HepG2 (cell line): ENCODE results near the gene BOD1L1. TPM values are rescaled to one million over a fixed set of nuclear protein-coding genes. Genes with fewer than 3 reads are reported as not detected.

Source experiments
- ATAC-seq: fragments of 200-7000 bp; cut with Tn5 transposase; 3 replicates; pipeline ENCODE4 v1.9.1; 2020; ENCODE audit warnings: mild to moderate bottlenecking, moderate library complexity
- BruUV-seq: library from RNA; stranded (reverse); fragments of 400-500 nt; replicated peaks from 2 replicates; lab custom pipeline; 2021; lab: Mats Ljungman, UMichigan
- CTCF ChIA-PET: fragments of 300-600 bp; formaldehyde crosslinking; extraction: SDS; loops from one replicate; lab custom pipeline; 2021; ENCODE audit warnings: low total read pairs, inconsistent platforms, low intra/inter-chr PET ratio; lab: Yijun Ruan, JAX
- POLR2A ChIA-PET: fragments of 350-600 bp; sonication (Branson Sonifier 250); formaldehyde crosslinking; loops from one replicate; lab custom pipeline; 2020; ENCODE audit warnings: antibody characterized with exemption, inconsistent platforms; lab: Yijun Ruan, JAX
- DNase-seq: peaks from one replicate; pipeline ENCODE4 v3.0.0-alpha.2; 2015; ENCODE audit warnings: low spot score
- FAIRE-seq: peaks from 3 replicates; lab custom pipeline; 2011; peaks lifted over from hg19 to GRCh38; lab: Jason Lieb, UNC
- H2AFZ ChIP-seq: one replicate; pipeline ENCODE4 v1.6.1; 2011; ENCODE audit warnings: low read length, inconsistent platforms
- H3K27ac ChIP-seq: fragments of 300-600 bp; 3 replicates; pipeline ENCODE4 v1.8.0; 2011; ENCODE audit warnings: mixed run types, mild to moderate bottlenecking, mixed read lengths, low read length, inconsistent platforms; ENCODE audit not compliant: insufficient read depth; ENCODE audit errors: extremely low read length
- H3K27me3 ChIP-seq, 2 experiments: fragments of 200-600 bp in 1 of 2; 2 replicates in 1 of 2; 3 replicates in 1 of 2; pipeline versions ENCODE4 v1.6.0 to v1.8.0; 2011; ENCODE audit warnings: low read length in 2 of 2, mild to moderate bottlenecking in 2 of 2, moderate library complexity in 2 of 2, inconsistent platforms in 1 of 2; ENCODE audit not compliant: insufficient read depth in 2 of 2, control insufficient read depth in 1 of 2
- H3K36me3 ChIP-seq, 2 experiments: fragments of 200-600 bp in 1 of 2; replicated peaks in 1 of 2; 2 replicates in 1 of 2; 3 replicates in 1 of 2; pipeline versions ENCODE4 v1.5.1 to v1.8.0; 2011; ENCODE audit warnings: low read length in 2 of 2, inconsistent platforms in 1 of 2; ENCODE audit not compliant: insufficient read depth in 2 of 2, control insufficient read depth in 1 of 2
- H3K4me1 ChIP-seq: 2 replicates; pipeline ENCODE4 v1.5.1; 2012; ENCODE audit warnings: low read length, inconsistent platforms; ENCODE audit not compliant: insufficient read depth
- H3K4me2 ChIP-seq: 2 replicates; pipeline ENCODE4 v1.6.0; 2011; ENCODE audit warnings: low read depth, low read length, inconsistent platforms
- H3K4me3 ChIP-seq, 3 experiments: fragments of 200-600 bp in 1 of 3; sonication (generic), shearing (Covaris generic) in 1 of 3; replicated peaks in 1 of 3; 2 replicates each; pipeline ENCODE4 v1.5.1; 2011 to 2016; ENCODE audit warnings: low read length in 3 of 3, inconsistent platforms in 2 of 3, low read depth in 2 of 3, mild to moderate bottlenecking in 2 of 3, control low read depth in 1 of 3, mixed read lengths in 1 of 3; ENCODE audit not compliant: insufficient read depth in 1 of 3
- H3K79me2 ChIP-seq: one replicate; pipeline ENCODE4 v1.6.1; 2011; ENCODE audit warnings: low read length, inconsistent platforms; ENCODE audit not compliant: insufficient read depth
- H3K9ac ChIP-seq: 2 replicates; pipeline ENCODE4 v1.6.0; 2011; ENCODE audit warnings: mild to moderate bottlenecking, low read depth, low read length, inconsistent platforms; ENCODE audit not compliant: insufficient read depth
- H3K9me3 ChIP-seq: 2 replicates; pipeline ENCODE4 v1.5.1; 2012; ENCODE audit warnings: mild to moderate bottlenecking, low read length
- H4K20me1 ChIP-seq: 2 replicates; pipeline ENCODE4 v1.6.0; 2011; ENCODE audit warnings: inconsistent platforms, mild to moderate bottlenecking, low read length, moderate library complexity; ENCODE audit not compliant: insufficient read depth
- CBX1 ChIP-seq: IDR thresholded peaks from one replicate; pipeline ENCODE4 v1.6.1; 2016; ENCODE audit warnings: antibody characterized with exemption, low read depth
- KDM5A ChIP-seq: fragments of 200-600 bp; sonication (generic); IDR thresholded peaks from 2 replicates; pipeline ENCODE4 v1.7.0; 2018; ENCODE audit warnings: antibody characterized with exemption, mild to moderate bottlenecking, low read length, borderline replicate concordance
- PRPF4 ChIP-seq: fragments of 200-400 bp; formaldehyde crosslinking; IDR thresholded peaks from 2 replicates; pipeline ENCODE4 v1.6.1; 2016; ENCODE audit warnings: low read length, low read depth; ENCODE audit not compliant: poor library complexity, severe bottlenecking
- SALL1 ChIP-seq: sonication (generic); formaldehyde crosslinking; IDR thresholded peaks from 2 replicates; pipeline ENCODE4 v1.8.0; 2022; ENCODE audit warnings: mild to moderate bottlenecking, missing genetic modification reagents
- ZNF12 ChIP-seq: sonication (generic); formaldehyde crosslinking; IDR thresholded peaks from 2 replicates; pipeline ENCODE4 v1.5.0; 2020; ENCODE audit warnings: missing genetic modification reagents
- ZNF367 ChIP-seq: sonication (generic); formaldehyde crosslinking; IDR thresholded peaks from 2 replicates; pipeline ENCODE4 v1.4.0; 2020; ENCODE audit warnings: missing genetic modification reagents, borderline replicate concordance
- ZNF572 ChIP-seq: sonication (generic); formaldehyde crosslinking; IDR thresholded peaks from 2 replicates; pipeline ENCODE4 v1.5.1; 2020; ENCODE audit warnings: mild to moderate bottlenecking, missing genetic modification reagents
- WGBS: methylation state at CpG from one replicate; pipeline ENCODE4 v1.1.6; 2017; ENCODE audit warnings: low lambda C conversion rate; 5-methylcytosine and 5-hydroxymethylcytosine counted together
- in situ Hi-C: cut with HindIII; loops from 2 replicates; pipeline ENCODE4 v1.10.0; 2017; ENCODE audit warnings: low pct_unique_long_range_greater_than_20kb; ENCODE audit not compliant: extremely low pct_ligation_motif_present
- intact Hi-C: fragments of 100-400 bp; cut with micrococcal nuclease; formaldehyde crosslinking; loops from one replicate; pipeline ENCODE4 v1.10.0; 2022; ENCODE audit not compliant: unreplicated experiment
- polyA plus RNA-seq, 8 experiments: library from polyadenylated mRNA; depleted of rRNA in 3 of 8; stranded (reverse) in 7 of 8; unstranded in 1 of 8; fragments of >200 nt; fragmentation: Illumina TruSeq in 4 of 8; extraction: Trizol in 4 of 8; gene quantifications; 2 replicates each; pipeline versions ENCODE4 v1.2.1 to v1.2.3, GENCODE V29; 2011 to 2016; ENCODE audit warnings: low read depth in 4 of 8, missing spikeins in 1 of 8, mixed read lengths in 1 of 8; ENCODE audit not compliant: insufficient read depth in 1 of 8
- total RNA-seq, 5 experiments: library from RNA; depleted of rRNA; stranded (reverse); fragments of >200 nt; fragmentation: Illumina TruSeq; extraction: Trizol; gene quantifications; 2 replicates each; pipeline ENCODE4 v1.2.3, GENCODE V29; 2016; ENCODE audit warnings: low read depth in 1 of 5
- TF ChIP-seq, protein P1 (sequence below): sonication (generic); formaldehyde crosslinking; IDR thresholded peaks from 2 replicates; pipeline ENCODE4 v1.4.0; 2020; ENCODE audit warnings: missing genetic modification reagents, borderline replicate concordance
- TF ChIP-seq, protein P2 (sequence below): IDR thresholded peaks from 2 replicates; pipeline ENCODE4 v1.6.1; 2012; ENCODE audit warnings: inconsistent platforms
- TF ChIP-seq, protein P3 (sequence below): sonication (generic); formaldehyde crosslinking; IDR thresholded peaks from 2 replicates; pipeline ENCODE4 v1.9.0; 2021; ENCODE audit warnings: missing genetic modification reagents, mild to moderate bottlenecking, borderline replicate concordance
- TF ChIP-seq, protein P4 (sequence below): sonication (generic); formaldehyde crosslinking; IDR thresholded peaks from 2 replicates; pipeline ENCODE4 v1.9.0; 2021; ENCODE audit warnings: missing genetic modification reagents, borderline replicate concordance
- TF ChIP-seq, protein P5 (sequence below): sonication (generic); formaldehyde crosslinking; IDR thresholded peaks from 2 replicates; pipeline ENCODE4 v1.5.1; 2020; ENCODE audit warnings: mild to moderate bottlenecking, missing genetic modification reagents, borderline replicate concordance
- TF ChIP-seq, protein P6 (sequence below): sonication (generic); formaldehyde crosslinking; conservative IDR thresholded peaks from 2 replicates; pipeline ENCODE4 v1.8.0; 2022; ENCODE audit warnings: missing genetic modification reagents

The BOD1L1 gene
- total and polyA plus RNA-seq, 2 of the 13 experiments (the other 11 are each of a cell fraction or from before 2014, with no cell fraction given): 11.7 to 17.9 TPM

DNA sequence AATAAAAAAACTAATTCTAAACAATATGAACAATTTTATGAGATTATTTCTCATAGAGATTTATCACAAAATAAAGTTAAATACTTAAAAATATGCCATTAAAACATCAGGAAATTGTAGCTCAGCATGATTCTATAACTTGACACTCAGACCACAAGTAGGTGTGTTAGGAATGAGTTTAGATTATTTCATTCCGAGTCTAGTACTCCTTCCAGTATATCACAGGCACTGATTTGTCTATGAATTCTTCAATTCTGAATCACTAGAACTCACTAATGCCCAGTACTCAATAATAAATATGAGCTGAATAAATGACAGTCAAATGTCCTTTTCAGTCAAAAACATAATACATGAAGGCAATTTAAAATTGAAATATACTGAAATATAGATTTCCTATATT, 22.2 kb downstream of the BOD1L1 start (continued):
- TF ChIP-seq, protein P1, sequence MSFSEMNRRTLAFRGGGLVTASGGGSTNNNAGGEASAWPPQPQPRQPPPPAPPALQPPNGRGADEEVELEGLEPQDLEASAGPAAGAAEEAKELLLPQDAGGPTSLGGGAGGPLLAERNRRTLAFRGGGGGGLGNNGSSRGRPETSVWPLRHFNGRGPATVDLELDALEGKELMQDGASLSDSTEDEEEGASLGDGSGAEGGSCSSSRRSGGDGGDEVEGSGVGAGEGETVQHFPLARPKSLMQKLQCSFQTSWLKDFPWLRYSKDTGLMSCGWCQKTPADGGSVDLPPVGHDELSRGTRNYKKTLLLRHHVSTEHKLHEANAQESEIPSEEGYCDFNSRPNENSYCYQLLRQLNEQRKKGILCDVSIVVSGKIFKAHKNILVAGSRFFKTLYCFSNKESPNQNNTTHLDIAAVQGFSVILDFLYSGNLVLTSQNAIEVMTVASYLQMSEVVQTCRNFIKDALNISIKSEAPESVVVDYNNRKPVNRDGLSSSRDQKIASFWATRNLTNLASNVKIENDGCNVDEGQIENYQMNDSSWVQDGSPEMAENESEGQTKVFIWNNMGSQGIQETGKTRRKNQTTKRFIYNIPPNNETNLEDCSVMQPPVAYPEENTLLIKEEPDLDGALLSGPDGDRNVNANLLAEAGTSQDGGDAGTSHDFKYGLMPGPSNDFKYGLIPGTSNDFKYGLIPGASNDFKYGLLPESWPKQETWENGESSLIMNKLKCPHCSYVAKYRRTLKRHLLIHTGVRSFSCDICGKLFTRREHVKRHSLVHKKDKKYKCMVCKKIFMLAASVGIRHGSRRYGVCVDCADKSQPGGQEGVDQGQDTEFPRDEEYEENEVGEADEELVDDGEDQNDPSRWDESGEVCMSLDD: no peak

DNA sequence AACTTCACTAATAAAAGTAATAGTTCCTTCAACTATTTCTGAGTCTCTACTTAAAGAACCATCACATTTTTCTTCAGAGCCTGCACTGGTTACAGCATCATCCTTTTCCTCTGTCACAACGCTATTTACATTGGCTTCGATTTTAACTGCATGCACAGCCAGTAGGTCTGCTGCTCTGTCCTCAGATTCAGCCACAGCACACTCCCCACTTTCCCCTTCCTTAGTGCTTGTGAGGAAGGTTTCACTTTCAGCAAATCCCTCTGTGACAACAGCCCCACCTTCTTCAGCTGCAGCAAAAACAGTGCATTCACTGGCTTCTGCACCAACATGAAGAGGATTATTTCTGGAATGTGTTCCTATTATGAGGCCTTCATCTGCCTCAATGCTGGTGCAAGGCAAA, 25.7 kb downstream of the BOD1L1 start:
- no peak overlapping the region for H3K4me2 ChIP-seq
- ChIA-PET POLR2A (no interaction called here), CTCF (no interaction called here)
- H3K4me1 ChIP-seq: peaks cover 22% of the 10 kb centered on the region
- intact Hi-C loops (no loop called here), in situ Hi-C loops (no loop called here)
- no peak overlapping the region for H3K9ac ChIP-seq
- no peaks in the 10 kb centered on the region for H3K27me3 ChIP-seq
- WGBS: 100% methylated on average over 2 of the region's 2 CpGs
- H2AFZ ChIP-seq: no peak overlapping the region
- H3K4me3 ChIP-seq: no peak overlapping the region
- DNase-seq: no peak
- no peaks in the 10 kb centered on the region for H3K79me2 ChIP-seq
- BruUV-seq: no TSS peak
- ATAC-seq: no peak
- H4K20me1 ChIP-seq: no peaks in the 10 kb centered on the region
- no peaks in the 10 kb centered on the region for H3K9me3 ChIP-seq
- no peak for FAIRE-seq
- peaks cover 20 to 58% of the 10 kb centered on the region in 2 experiments for H3K36me3 ChIP-seq
- no peak overlapping the region for H3K27ac ChIP-seq
- TF ChIP-seq CBX1: no peak
- TF ChIP-seq, protein P2, sequence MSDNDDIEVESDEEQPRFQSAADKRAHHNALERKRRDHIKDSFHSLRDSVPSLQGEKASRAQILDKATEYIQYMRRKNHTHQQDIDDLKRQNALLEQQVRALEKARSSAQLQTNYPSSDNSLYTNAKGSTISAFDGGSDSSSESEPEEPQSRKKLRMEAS: no peak
- no peak for TF ChIP-seq ZNF572
- TF ChIP-seq KDM5A: no peak
- no peak for TF ChIP-seq ZNF12
- TF ChIP-seq, protein P3, sequence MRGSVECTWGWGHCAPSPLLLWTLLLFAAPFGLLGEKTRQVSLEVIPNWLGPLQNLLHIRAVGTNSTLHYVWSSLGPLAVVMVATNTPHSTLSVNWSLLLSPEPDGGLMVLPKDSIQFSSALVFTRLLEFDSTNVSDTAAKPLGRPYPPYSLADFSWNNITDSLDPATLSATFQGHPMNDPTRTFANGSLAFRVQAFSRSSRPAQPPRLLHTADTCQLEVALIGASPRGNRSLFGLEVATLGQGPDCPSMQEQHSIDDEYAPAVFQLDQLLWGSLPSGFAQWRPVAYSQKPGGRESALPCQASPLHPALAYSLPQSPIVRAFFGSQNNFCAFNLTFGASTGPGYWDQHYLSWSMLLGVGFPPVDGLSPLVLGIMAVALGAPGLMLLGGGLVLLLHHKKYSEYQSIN (CRISPR knock-in tag): no peak
- TF ChIP-seq, protein P4, sequence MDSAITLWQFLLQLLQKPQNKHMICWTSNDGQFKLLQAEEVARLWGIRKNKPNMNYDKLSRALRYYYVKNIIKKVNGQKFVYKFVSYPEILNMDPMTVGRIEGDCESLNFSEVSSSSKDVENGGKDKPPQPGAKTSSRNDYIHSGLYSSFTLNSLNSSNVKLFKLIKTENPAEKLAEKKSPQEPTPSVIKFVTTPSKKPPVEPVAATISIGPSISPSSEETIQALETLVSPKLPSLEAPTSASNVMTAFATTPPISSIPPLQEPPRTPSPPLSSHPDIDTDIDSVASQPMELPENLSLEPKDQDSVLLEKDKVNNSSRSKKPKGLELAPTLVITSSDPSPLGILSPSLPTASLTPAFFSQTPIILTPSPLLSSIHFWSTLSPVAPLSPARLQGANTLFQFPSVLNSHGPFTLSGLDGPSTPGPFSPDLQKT (CRISPR knock-in tag): no peak
- no peak for TF ChIP-seq SALL1
- TF ChIP-seq, protein P5, sequence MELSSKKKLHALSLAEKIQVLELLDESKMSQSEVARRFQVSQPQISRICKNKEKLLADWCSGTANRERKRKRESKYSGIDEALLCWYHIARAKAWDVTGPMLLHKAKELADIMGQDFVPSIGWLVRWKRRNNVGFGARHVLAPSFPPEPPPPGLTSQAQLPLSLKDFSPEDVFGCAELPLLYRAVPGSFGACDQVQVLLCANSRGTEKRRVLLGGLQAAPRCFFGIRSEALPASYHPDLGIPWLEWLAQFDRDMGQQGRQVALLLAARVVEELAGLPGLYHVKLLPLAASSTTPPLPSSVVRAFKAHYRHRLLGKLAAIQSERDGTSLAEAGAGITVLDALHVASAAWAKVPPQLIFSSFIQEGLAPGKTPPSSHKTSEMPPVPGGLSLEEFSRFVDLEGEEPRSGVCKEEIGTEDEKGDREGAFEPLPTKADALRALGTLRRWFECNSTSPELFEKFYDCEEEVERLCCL (CRISPR knock-in tag): no peak
- TF ChIP-seq ZNF367 (CRISPR knock-in tag): no peak
- no peak for TF ChIP-seq PRPF4
- TF ChIP-seq, protein P6, sequence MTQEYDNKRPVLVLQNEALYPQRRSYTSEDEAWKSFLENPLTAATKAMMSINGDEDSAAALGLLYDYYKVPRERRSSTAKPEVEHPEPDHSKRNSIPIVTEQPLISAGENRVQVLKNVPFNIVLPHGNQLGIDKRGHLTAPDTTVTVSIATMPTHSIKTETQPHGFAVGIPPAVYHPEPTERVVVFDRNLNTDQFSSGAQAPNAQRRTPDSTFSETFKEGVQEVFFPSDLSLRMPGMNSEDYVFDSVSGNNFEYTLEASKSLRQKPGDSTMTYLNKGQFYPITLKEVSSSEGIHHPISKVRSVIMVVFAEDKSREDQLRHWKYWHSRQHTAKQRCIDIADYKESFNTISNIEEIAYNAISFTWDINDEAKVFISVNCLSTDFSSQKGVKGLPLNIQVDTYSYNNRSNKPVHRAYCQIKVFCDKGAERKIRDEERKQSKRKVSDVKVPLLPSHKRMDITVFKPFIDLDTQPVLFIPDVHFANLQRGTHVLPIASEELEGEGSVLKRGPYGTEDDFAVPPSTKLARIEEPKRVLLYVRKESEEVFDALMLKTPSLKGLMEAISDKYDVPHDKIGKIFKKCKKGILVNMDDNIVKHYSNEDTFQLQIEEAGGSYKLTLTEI (CRISPR knock-in tag): no peak
